ENCODE data around the gene RILP.

The RILP gene

GRCh38 chr17:1597861-1598342, 51.8 kb downstream of the RILP start:
- Histone ChIP-seq H3K9me3 (replicated peaks; ENCODE audit: insufficient read depth, low read length) (no peaks in the 10 kb centered on the region), H3K4me2 (ENCODE audit: low read depth, low read length) (no peak overlapping the region), H3K36me3 (replicated peaks; ENCODE audit: insufficient read depth, low read length) (no peaks in the 10 kb centered on the region; the same call in 1 of the 2 replicates), H3F3A (ENCODE audit: insufficient read depth, low read length) (peaks cover 9% of the 10 kb centered on the region), H3K4me1 (ENCODE audit: low read length) (peaks cover 15% of the 10 kb centered on the region), H3K9ac (ENCODE audit: low read length) (no peak overlapping the region), H3K4me3 (ENCODE audit: low read length) (no peak overlapping the region), H4K20me1 (ENCODE audit: insufficient read depth, low read length) (no peaks in the 10 kb centered on the region), H3K9me2 (replicated peaks; ENCODE audit: insufficient read depth, low read length) (no peaks in the 10 kb centered on the region), H2AFZ (ENCODE audit: low read length) (no peak overlapping the region), H3K27ac (ENCODE audit: low read length) (no peak overlapping the region), H3K27me3 (replicated peaks; ENCODE audit: insufficient read depth, low read length) (no peaks in the 10 kb centered on the region), H3K79me2 (ENCODE audit: low read length) (no peaks in the 10 kb centered on the region)
- TF ChIP-seq EZH2phosphoT487 (IDR thresholded peaks at IDR 0.05; ENCODE audit: low read length) (no peak), CTCF (IDR thresholded peaks at IDR 0.05; ENCODE audit: low read length) (no peak), EZH2 (optimal IDR thresholded peaks at IDR 0.05; ENCODE audit: low read depth, low read length) (no peak)
- DNase-seq = no peak

Data from MM.1S (cell line).